Measurements from ENCODE around the gene CDC5L.
"Not testable (repeated sequence)": the region's sequence is repeated elsewhere in the genome, so short reads cannot be mapped to it uniquely, and the experiment has no call there.

The CDC5L gene

GRCh38 chr6:44415449-44415848, 27.9 kb downstream of the CDC5L start:
- no peak for DNase-seq (ENCODE audit: low read depth, low spot score)

- peak; percentile 33 for DNase-seq (ENCODE audit: low read depth, low spot score)
Measured at GRCh38 chr6:44415873-44416502, 28.5 kb downstream of the CDC5L start.

- DNase-seq (ENCODE audit: low read depth, low spot score): no peak
Measured at GRCh38 chr6:44422531-44422930, 35.0 kb downstream of the CDC5L start.

- DNase-seq (ENCODE audit: low read depth, low spot score): no peak
Measured at GRCh38 chr6:44423306-44423705, 35.8 kb downstream of the CDC5L start.

- no peak for DNase-seq (ENCODE audit: low read depth, low spot score)
Measured at GRCh38 chr6:44425951-44426350, 38.4 kb downstream of the CDC5L start.

GRCh38 chr6:44428682-44429081, 41.2 kb downstream of the CDC5L start:
- no peak for DNase-seq (ENCODE audit: low read depth, low spot score)

GRCh38 chr6:44430326-44430725, 42.8 kb downstream of the CDC5L start:
- DNase-seq (ENCODE audit: low read depth, low spot score): peak; percentile 67

- peak; percentile 78 for DNase-seq (ENCODE audit: low read depth, low spot score)
Measured at GRCh38 chr6:44431118-44431725, 43.7 kb downstream of the CDC5L start.

- DNase-seq (ENCODE audit: low read depth, low spot score): no peak
Measured at GRCh38 chr6:44432227-44432626, 44.7 kb downstream of the CDC5L start.

GRCh38 chr6:44432726-44433125, 45.2 kb downstream of the CDC5L start:
- no peak for DNase-seq (ENCODE audit: low read depth, low spot score)

GRCh38 chr6:44435500-44435899, 48.0 kb downstream of the CDC5L start:
- no peak for DNase-seq (ENCODE audit: low read depth, low spot score)

- no peak for DNase-seq (ENCODE audit: low read depth, low spot score)
Measured at GRCh38 chr6:44438827-44439226, 51.3 kb downstream of the CDC5L start.

- no peak for DNase-seq (ENCODE audit: low read depth, low spot score)
Measured at GRCh38 chr6:44439270-44440045, 52.0 kb downstream of the CDC5L start.

- no peak for DNase-seq (ENCODE audit: low read depth, low spot score)
Measured at GRCh38 chr6:44441091-44441855, 53.8 kb downstream of the CDC5L start.

GRCh38 chr6:44442236-44442635, 54.7 kb downstream of the CDC5L start:
- no peak for DNase-seq (ENCODE audit: low read depth, low spot score)

GRCh38 chr6:44442833-44443444, 55.4 kb downstream of the CDC5L start:
- no peak for DNase-seq (ENCODE audit: low read depth, low spot score)

GRCh38 chr6:44444853-44445252, 57.3 kb downstream of the CDC5L start:
- DNase-seq (ENCODE audit: low read depth, low spot score): no peak

GRCh38 chr6:44446626-44447300, 59.3 kb downstream of the CDC5L start:
- peak; percentile 56 for DNase-seq (ENCODE audit: low read depth, low spot score)

GRCh38 chr6:44449181-44449580, 61.7 kb downstream of the CDC5L start:
- DNase-seq (ENCODE audit: low read depth, low spot score): not testable (repeated sequence)

GRCh38 chr6:44451803-44452695, 64.5 kb downstream of the CDC5L start:
- no peak for DNase-seq (ENCODE audit: low read depth, low spot score)

Data from astrocyte of the hippocampus (primary cell).